Posterior cingulate gyrus (tissue), 11 donors: ENCODE measurements around the gene SORCS2.
A peak's percentile ranks its signal among the peaks of the same experiment; 100 is the strongest.

Source experiments
- DNase-seq, 10 donors: peaks; one replicate each; pipeline versions ENCODE4 v3.0.0 to v3.0.0-alpha.2; 2020 to 2021; ENCODE audit warnings: mixed read lengths in 3 of 10
- intact Hi-C: fragments of 100-400 bp; cut with DNase I; formaldehyde crosslinking; loops from one replicate; pipeline ENCODE4 v1.15.1; 2023

The SORCS2 gene

DNA sequence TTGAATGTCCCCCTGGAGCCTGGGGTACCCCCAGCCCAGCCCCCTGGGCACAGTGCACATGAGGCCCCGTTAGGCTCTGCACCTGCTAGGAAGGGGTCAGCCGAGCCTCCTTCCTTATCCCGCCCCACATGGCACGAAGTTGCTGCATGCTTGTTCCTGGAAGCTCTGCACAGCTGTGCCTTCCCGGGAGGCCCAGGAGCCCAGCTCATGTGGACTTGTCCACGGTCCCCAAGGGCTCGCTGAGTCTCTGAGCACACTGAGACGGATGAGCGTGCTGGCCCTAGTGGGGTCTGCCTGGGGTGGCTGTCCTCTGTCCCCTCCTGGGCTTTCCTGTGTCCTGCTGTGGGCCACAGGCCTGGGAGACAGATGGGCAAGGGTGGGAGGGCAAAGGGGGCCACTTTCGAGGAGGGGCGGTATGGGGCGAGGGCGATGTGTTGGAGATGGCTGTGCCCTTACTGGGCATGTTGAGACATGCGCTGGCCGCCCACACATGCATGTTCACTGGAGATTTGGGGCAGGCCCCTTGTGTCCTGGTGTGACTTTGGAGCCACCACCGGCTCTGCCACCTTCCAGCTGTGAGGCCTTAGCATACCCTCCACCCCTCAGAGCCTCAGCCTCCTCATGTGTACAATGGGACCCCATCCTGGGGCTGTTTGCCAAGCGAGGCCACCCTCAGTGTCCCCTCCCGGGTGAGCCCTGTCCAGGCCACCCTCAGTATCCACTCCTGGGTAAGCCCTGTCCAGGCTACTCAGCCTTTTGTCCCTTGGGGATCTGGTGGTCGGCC lies 509.7 kb downstream of the SORCS2 start:
- intact Hi-C loops, result no loop called here
- DNase-seq, result peak in 1 of 10 donors; percentile 58

- intact Hi-C loops, result no loop called here
- no peak for DNase-seq
Measured at GRCh38 chr4:7703688-7704087, 511.4 kb downstream of the SORCS2 start.

DNA sequence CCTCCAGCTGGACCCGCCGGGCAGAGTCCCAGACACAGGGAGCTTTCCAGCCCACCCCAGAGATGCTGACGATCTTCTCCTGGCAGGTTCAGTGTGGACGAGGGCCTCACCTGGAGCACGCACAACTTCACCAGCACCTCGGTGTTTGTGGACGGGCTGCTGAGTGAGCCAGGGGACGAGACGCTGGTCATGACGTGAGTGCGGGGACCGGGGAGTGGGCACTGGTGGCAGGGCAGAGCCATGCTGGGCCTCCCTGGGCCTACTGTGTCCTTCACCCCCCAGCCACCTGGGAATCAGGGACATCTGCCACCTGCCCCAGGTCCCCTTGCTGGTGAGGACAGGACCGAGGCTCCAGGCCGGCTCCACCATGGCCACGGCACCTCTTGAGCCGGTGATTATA lies 511.8 kb downstream of the SORCS2 start:
- intact Hi-C loops, result no loop called here
- peak in 1 of 10 donors; percentile 47 for DNase-seq

- intact Hi-C loops, result no loop called here
- DNase-seq, result peak in 1 of 10 donors; percentile 39
Measured at GRCh38 chr4:7704625-7705024, 512.3 kb downstream of the SORCS2 start.

DNA sequence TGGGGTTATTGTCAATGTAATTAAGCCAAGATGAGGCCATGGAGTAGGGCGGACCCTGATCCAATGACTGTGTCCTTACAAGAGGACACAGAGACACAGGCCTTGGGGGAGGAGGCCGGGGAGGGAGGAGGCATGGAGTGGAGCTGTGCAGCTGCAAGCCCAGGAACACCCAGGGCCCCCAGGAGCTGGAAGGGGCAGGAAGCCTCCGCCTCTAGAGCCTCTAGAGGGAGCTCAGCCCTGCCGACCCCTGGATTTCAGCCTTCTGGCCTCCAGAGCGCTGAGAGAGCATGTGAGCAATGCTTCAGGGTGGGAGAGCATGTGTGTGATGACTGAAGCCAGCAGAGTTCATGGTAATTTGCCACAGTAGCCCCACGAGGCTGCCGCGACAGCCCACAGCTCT lies 512.7 kb downstream of the SORCS2 start:
- intact Hi-C loops, result no loop called here

DNA sequence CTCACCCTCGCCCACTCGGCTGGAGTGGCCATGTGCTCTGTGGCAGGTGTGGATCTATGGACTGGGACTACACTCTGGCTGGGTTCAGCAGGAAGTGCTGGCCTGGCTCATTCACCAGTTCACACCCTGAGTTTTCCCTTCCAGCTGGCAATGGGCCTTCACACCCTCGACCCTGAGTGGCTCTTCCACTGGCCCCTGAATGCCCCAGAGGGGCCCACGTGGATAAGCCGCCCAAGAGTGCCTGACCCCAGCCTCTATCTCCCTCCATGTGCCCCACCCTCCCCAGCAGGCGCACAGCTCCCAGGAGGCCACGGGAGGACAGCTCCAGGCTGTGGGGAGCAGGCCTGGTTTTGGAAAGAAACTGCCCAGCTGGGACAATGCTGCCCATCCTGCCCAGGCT lies 513.3 kb downstream of the SORCS2 start:
- peak in 1 of 10 donors; percentile 43 for DNase-seq

More for the DNA sequence above, 512.7 kb downstream of the SORCS2 start:
- no peak for DNase-seq

DNA sequence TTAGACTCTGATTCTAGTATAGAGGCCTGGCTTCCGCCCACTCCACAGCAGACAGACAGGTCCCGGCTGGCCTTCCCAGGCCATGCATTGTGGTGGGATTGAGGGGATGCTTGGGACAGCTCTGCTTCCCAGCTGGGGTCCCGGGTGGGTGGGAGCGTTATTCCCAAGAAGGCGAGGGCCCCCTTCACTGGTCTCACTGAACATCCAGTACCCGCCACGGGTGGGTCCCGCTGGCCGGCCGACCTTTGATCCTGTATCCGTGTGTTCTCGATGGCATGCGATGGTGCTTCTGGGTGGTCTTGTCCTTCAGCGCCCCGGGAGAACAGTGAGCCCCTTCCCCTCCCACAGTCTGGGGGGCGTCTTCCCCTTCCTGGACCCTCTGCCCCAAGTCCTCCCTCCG lies 515.9 kb downstream of the SORCS2 start:
- DNase-seq, result peak in 3 of 10 donors; percentile 13 to 73 (median 61)

More for the DNA sequence above, 513.3 kb downstream of the SORCS2 start:
- intact Hi-C loops, result no loop called here

DNA sequence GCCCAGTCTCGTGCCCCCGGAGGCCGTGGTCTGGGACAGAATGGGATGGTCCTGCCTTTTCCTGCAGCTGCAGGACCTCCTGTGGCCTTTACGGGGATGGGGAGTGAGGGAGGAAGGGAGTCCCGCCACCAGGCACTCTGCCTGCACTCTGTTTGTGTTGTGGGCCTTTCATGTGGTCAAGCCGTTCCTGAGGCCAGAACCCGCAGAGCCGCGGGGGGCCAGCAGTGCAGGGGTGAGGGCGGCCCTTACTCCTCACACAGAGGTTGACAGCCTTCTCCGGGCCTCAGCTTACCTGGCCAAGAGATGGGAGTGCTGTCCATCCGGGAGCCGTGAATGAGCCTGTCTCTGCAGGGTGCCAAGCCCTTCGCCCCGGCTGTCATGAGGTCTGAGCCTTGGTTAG lies 516.6 kb downstream of the SORCS2 start:
- intact Hi-C loops, result no loop called here

More for the DNA sequence above, 515.9 kb downstream of the SORCS2 start:
- intact Hi-C loops, result no loop called here

GRCh38 chr4:7709431-7709830 lies 517.1 kb downstream of the SORCS2 start:
- intact Hi-C loops, result no loop called here
- peak in 3 of 10 donors; percentile 30 to 56 (median 39) for DNase-seq

More for the DNA sequence above, 516.6 kb downstream of the SORCS2 start:
- peak in 3 of 10 donors; percentile 14 to 78 (median 60) for DNase-seq

- peak in 2 of 10 donors; percentile 44 to 54 for DNase-seq
- intact Hi-C loops, result no loop called here
Measured at GRCh38 chr4:7710126-7710525, 517.8 kb downstream of the SORCS2 start.

- intact Hi-C loops, result no loop called here
- peak in 2 of 10 donors; percentile 63 to 82 for DNase-seq
Measured at GRCh38 chr4:7710576-7711306, 518.4 kb downstream of the SORCS2 start.

GRCh38 chr4:7711307-7711963 lies 519.1 kb downstream of the SORCS2 start:
- DNase-seq, result peak in 2 of 10 donors; percentile 30 to 64
- intact Hi-C loops, result no loop called here

- intact Hi-C loops, result no loop called here
- DNase-seq, result peak in 2 of 10 donors; percentile 53 to 62
Measured at GRCh38 chr4:7712021-7712671, 519.8 kb downstream of the SORCS2 start.

GRCh38 chr4:7713757-7714156 lies 521.4 kb downstream of the SORCS2 start:
- peak in 1 of 10 donors; percentile 35 for DNase-seq
- intact Hi-C loops, result no loop called here

DNA sequence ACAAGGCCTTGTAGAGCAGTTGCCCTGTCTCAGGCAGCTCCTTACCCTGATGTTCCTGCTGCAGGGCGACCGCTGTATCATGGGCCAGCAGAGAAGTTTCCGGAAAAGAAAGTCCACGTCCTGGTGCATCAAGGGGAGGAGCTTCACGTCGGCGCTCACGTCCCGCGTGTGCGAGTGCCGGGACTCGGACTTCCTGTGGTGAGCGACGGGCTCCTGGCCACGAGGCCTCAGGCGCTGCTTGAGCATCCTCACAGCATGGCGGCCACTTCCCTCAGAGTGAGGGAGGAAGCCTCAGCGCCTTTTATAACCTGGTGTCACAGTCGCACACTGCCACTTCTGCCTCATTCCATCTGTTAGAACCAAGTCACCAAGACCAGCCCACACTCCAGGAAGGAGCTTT lies 521.8 kb downstream of the SORCS2 start:
- DNase-seq, result peak in 1 of 10 donors; percentile 59
- intact Hi-C loops, result no loop called here

DNA sequence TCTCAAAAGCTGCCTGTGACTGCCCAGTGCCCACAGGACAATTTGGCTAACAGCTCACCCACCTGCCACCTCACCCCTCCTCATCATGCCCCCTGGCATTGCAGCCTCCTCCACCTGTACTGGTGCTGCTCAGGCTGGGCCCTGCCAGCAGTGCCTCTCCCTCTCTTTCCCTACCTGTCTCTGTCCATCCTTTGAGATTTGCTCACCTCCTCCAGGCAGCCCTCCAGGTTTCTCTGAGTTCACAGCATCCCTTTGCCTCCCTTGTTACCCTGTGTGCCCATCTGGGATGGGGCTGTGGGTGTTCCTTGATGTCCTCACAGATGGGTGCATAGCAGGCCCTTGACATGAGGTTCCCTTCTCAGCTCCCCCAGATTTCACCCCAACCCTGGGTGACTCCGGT lies 522.4 kb downstream of the SORCS2 start:
- intact Hi-C loops, result no loop called here
- peak in 1 of 10 donors; percentile 15 for DNase-seq

DNA sequence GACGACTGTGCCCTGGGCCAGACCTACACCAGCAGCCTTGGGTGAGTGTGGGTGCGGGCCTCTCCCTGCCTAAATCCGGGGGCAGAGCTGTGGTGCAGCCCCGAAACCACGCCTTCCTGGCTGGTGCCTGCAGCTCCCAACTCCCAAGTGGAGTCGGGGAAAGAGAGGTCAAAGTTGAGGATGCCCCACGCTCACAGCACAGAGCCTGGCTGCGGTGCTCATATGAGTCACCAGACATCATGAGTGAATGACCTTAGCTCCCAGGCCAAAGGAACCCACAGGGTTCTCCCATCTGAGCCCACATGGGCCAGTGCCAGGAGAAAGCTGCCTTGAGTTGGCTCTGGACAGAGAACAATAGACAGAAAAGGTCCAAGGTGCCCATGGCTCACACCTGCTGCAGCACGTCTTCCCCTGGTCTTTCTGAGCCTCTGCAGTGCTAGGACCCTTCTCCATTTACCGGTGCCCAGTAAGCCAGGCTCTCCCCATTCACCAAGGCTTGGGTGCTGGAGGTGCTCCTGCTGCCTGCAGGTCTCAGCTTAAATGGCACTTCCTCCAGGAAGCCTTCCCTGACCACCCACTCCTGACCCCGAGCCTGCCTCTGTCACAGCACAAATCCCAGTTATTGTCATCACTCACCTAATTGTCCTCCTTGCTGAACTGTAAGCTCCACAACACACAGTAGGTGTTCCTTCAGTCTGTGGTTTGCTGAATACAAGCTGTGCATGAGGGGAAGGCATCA lies 523.1 kb downstream of the SORCS2 start:
- DNase-seq, result peak in 1 of 10 donors; percentile 65
- intact Hi-C loops, result no loop called here

GRCh38 chr4:7716010-7716721 lies 523.8 kb downstream of the SORCS2 start:
- no peak for DNase-seq
- intact Hi-C loops, result no loop called here

GRCh38 chr4:7717161-7717560 lies 524.8 kb downstream of the SORCS2 start:
- intact Hi-C loops, result no loop called here
- no peak for DNase-seq
